HG03097 (cell line): Measurements from ENCODE around the gene TGFBRAP1.
"Not testable (repeated sequence)": the region's sequence is repeated elsewhere in the genome, so short reads cannot be mapped to it uniquely, and the experiment has no call there.

Source experiments
- ATAC-seq: cut with Tn5 transposase; IDR thresholded peaks from one replicate; pipeline ENCODE4 v1.9.1; 2021; ENCODE audit not compliant: unreplicated experiment, low FRiP score

Gene TGFBRAP1

GRCh38 chr2:105280281-105280680, 49.3 kb downstream of the TGFBRAP1 start:
- ATAC-seq: no peak

GRCh38 chr2:105279126-105279525, 50.4 kb downstream of the TGFBRAP1 start:
- ATAC-seq: no peak

GRCh38 chr2:105278654-105279053, 50.9 kb downstream of the TGFBRAP1 start:
- no peak for ATAC-seq

GRCh38 chr2:105274046-105274445, 55.5 kb downstream of the TGFBRAP1 start:
- no peak for ATAC-seq

- ATAC-seq: no peak
Measured at GRCh38 chr2:105272176-105272575, 57.4 kb downstream of the TGFBRAP1 start.

- ATAC-seq: no peak
Measured at GRCh38 chr2:105271393-105272045, 58.0 kb downstream of the TGFBRAP1 start.

GRCh38 chr2:105269426-105269825, 60.1 kb downstream of the TGFBRAP1 start:
- no peak for ATAC-seq

- no peak for ATAC-seq
Measured at GRCh38 chr2:105262651-105263091, 66.9 kb downstream of the TGFBRAP1 start.

- ATAC-seq: no peak
Measured at GRCh38 chr2:105261061-105261460, 68.5 kb downstream of the TGFBRAP1 start.

- ATAC-seq: no peak
Measured at GRCh38 chr2:105258835-105259350, 70.6 kb downstream of the TGFBRAP1 start.

GRCh38 chr2:105257981-105258380, 71.6 kb downstream of the TGFBRAP1 start:
- ATAC-seq: no peak

- no peak for ATAC-seq
Measured at GRCh38 chr2:105256431-105257047, 73.0 kb downstream of the TGFBRAP1 start.

GRCh38 chr2:105255979-105256378, 73.6 kb downstream of the TGFBRAP1 start:
- ATAC-seq: no peak

GRCh38 chr2:105254531-105255210, 74.9 kb downstream of the TGFBRAP1 start:
- no peak for ATAC-seq

- ATAC-seq: no peak
Measured at GRCh38 chr2:105252271-105252670, 77.3 kb downstream of the TGFBRAP1 start.

GRCh38 chr2:105251016-105251648, 78.4 kb downstream of the TGFBRAP1 start:
- not testable (repeated sequence) for ATAC-seq

- ATAC-seq: no peak
Measured at GRCh38 chr2:105249891-105250290, 79.6 kb downstream of the TGFBRAP1 start.

- ATAC-seq: no peak
Measured at GRCh38 chr2:105249181-105249580, 80.4 kb downstream of the TGFBRAP1 start.

GRCh38 chr2:105248316-105249070, 81.0 kb downstream of the TGFBRAP1 start:
- ATAC-seq: no peak

GRCh38 chr2:105244451-105244850, 85.1 kb downstream of the TGFBRAP1 start:
- no peak for ATAC-seq
